GM23248 (cell line): ENCODE measurements around the gene TENM4.

Source experiments
- EZH2 ChIP-seq: fragments of 200-600 bp; sonication (generic); IDR thresholded peaks from 2 replicates; pipeline ENCODE4 v1.6.1; 2018; ENCODE audit warnings: antibody characterized with exemption, mild to moderate bottlenecking; ENCODE audit not compliant: insufficient read depth, poor library complexity, severe bottlenecking
- EZH2phosphoT487 ChIP-seq: fragments of 200-600 bp; sonication (generic); IDR thresholded peaks from 2 replicates; pipeline ENCODE4 v1.6.1; 2018; ENCODE audit warnings: antibody characterized with exemption, moderate library complexity, mild to moderate bottlenecking, low read depth; ENCODE audit not compliant: insufficient read depth

DNA sequence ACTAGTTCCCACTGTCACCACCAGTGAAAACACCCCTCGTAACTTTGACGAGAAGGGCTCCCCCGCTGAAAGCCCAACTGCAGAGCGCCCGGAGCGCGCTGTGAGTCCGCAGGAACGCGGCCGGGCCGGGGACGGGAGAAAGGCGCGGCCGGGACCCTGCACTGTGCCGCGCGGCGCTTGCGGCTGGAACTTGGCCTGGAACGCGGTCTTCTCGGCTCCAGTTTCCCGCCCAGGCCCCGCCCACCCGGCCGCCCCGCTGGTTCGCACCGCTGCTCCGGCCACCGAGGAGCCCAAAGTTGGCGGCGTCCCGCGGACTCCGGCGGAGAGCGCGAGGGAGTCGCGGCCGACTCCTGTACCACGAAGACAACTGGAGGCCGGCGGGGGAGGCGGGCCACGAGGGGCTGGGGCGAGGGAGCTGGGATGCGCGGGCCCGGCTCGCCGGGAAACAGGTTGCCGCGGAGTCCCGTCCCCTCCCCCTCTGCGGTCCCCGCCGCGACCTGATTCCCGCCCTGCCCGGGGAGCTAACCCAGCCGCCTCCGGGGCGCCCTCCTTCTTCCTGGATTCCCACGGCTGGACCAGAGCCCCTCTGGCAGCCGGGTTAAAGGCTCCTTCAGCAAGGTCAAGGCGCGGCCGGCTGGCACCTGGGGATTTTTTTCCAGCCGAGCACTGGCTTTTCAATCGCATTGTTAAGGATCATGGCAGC lies 3.4 kb downstream of the TENM4 start:
- TF ChIP-seq EZH2 (peak; percentile 41), EZH2phosphoT487 (no peak)
